Measurements from ENCODE around the gene KCNQ1. TPM values are rescaled to one million over a fixed set of nuclear protein-coding genes. Genes with fewer than 3 reads are reported as not detected.

The KCNQ1 gene
- total and polyA plus RNA-seq, 9 of the 15 experiments (the other 6 are each of a cell fraction or from before 2014, with no cell fraction given), result 0.44 TPM; not detected in 8

- DNase-seq (ENCODE audit: extremely low read depth in 1 of 4, low spot score in 3 of 4), result no peak
- Histone ChIP-seq H3K9ac (ENCODE audit: insufficient read depth in 1 of 2, low read depth in 2 of 2, low read length in 2 of 2) (peak overlapping the region in 1 of 2 experiments; percentile 45; a peak in 1 of 4 replicates), H3K4me3 (no peak overlapping the region), H3K27me3 (ENCODE audit: control insufficient read depth in 2 of 2, insufficient read depth in 2 of 2, low read length in 2 of 2) (peaks cover 15 to 33% of the 10 kb centered on the region in 2 experiments; a peak in 3 of 5 replicates), H3K4me1 (replicated peaks in 1 of 2; ENCODE audit: control insufficient read depth in 2 of 2, insufficient read depth in 2 of 2, low read length in 2 of 2) (peaks cover 5 to 72% of the 10 kb centered on the region in 2 experiments; a peak in 3 of 5 replicates), H4K20me1 (replicated peaks; ENCODE audit: control insufficient read depth, insufficient read depth, low read length) (peaks cover 3% of the 10 kb centered on the region; the same call in 1 of the 2 replicates), H2AFZ (ENCODE audit: low read depth, low read length) (no peak overlapping the region), H3K9me1 (ENCODE audit: control insufficient read depth, insufficient read depth, low read length) (no peaks in the 10 kb centered on the region), H3K9me3 (replicated peaks; ENCODE audit: control insufficient read depth, insufficient read depth, low read depth, low read length) (no peaks in the 10 kb centered on the region), H3K36me3 (ENCODE audit: control insufficient read depth, insufficient read depth, low read length) (peaks cover 21% of the 10 kb centered on the region; the same call in 1 of the 3 replicates), H3K27ac (ENCODE audit: extremely low read depth, low read depth, low read length) (no peak overlapping the region), H3K4me2 (ENCODE audit: insufficient read depth, low read length) (no peak overlapping the region), H3K79me2 (ENCODE audit: control insufficient read depth, insufficient read depth, low read length) (peaks cover 20% of the 10 kb centered on the region)
- WGBS (ENCODE audit: insufficient coverage, low coverage, missing lambda C conversion rate), result 73% methylated on average over 5 of the region's 12 CpGs
- no peak for ATAC-seq
- intact Hi-C loops (cut with micrococcal nuclease) (loop anchor here (5.0 kb wide), 1 partner anchor 97 kb away; no protein-coding TSS in a partner anchor), in situ Hi-C loops (cut with MboI) (no loop called here)
- CTCF ChIA-PET (ENCODE audit: low intra/inter-chr PET ratio), result no interaction called here
- no peak for FAIRE-seq
- POLR2A ChIA-PET, result interaction anchor here (0.6 to 1.1 kb wide), 6 partner anchors 13 to 999 kb away, joined by 3 read pairs; no protein-coding TSS in a partner anchor
- BruUV-seq (replicated peaks), result no TSS peak
- TF ChIP-seq BRF1 (IDR thresholded peaks at IDR 0.05; ENCODE audit: borderline replicate concordance, extremely low read depth, insufficient read length), result no peak
- no peak for TF ChIP-seq MYNN (IDR thresholded peaks at IDR 0.05)
- no peak for TF ChIP-seq MYNN (CRISPR knock-in tag; IDR thresholded peaks at IDR 0.05)
- no peak for TF ChIP-seq NRF1 (conservative IDR thresholded peaks at IDR 0.05 in 1 of 2, IDR thresholded peaks at IDR 0.05 in 1 of 2)
- no peak for TF ChIP-seq CTCF (IDR thresholded peaks at IDR 0.05 in 2 of 3, conservative IDR thresholded peaks at IDR 0.05 in 1 of 3; ENCODE audit: insufficient read depth in 2 of 3, low read depth in 1 of 3, low read length in 3 of 3)
- TF ChIP-seq TAF15 (IDR thresholded peaks at IDR 0.05; ENCODE audit: low read depth, low read length), result no peak
- peak; percentile 64 for TF ChIP-seq POLR2G (IDR thresholded peaks at IDR 0.05; ENCODE audit: low read depth, low read length)
- no peak for TF ChIP-seq NEUROD1 (IDR thresholded peaks at IDR 0.05; ENCODE audit: borderline replicate concordance, low read depth, low read length, partially characterized antibody)
- TF ChIP-seq, protein P1, sequence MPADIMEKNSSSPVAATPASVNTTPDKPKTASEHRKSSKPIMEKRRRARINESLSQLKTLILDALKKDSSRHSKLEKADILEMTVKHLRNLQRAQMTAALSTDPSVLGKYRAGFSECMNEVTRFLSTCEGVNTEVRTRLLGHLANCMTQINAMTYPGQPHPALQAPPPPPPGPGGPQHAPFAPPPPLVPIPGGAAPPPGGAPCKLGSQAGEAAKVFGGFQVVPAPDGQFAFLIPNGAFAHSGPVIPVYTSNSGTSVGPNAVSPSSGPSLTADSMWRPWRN (IDR thresholded peaks at IDR 0.05; ENCODE audit: low read depth), result no peak
- no peak for TF ChIP-seq TBP (optimal IDR thresholded peaks at IDR 0.05; ENCODE audit: low read depth, low read length)
- no peak for TF ChIP-seq ZNF57 (CRISPR knock-in tag; IDR thresholded peaks at IDR 0.05)
- TF ChIP-seq POLR2A (conservative IDR thresholded peaks at IDR 0.05), result peak; percentile 56; the same call in 1 of the 2 replicates
- TF ChIP-seq, protein P2, sequence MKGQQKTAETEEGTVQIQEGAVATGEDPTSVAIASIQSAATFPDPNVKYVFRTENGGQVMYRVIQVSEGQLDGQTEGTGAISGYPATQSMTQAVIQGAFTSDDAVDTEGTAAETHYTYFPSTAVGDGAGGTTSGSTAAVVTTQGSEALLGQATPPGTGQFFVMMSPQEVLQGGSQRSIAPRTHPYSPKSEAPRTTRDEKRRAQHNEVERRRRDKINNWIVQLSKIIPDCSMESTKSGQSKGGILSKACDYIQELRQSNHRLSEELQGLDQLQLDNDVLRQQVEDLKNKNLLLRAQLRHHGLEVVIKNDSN (CRISPR knock-in tag; IDR thresholded peaks at IDR 0.05), result no peak
- TF ChIP-seq ZNF12 (CRISPR knock-in tag; IDR thresholded peaks at IDR 0.05), result no peak
- peak; percentile 0 for TF ChIP-seq KDM5B (IDR thresholded peaks at IDR 0.05; ENCODE audit: insufficient replicate concordance, low read depth, low read length)
- TF ChIP-seq RBFOX2 (IDR thresholded peaks at IDR 0.05; ENCODE audit: low read depth, low read length), result peak; percentile 26; the same call in 1 of the 2 replicates
- TF ChIP-seq HMGXB4 (CRISPR knock-in tag; IDR thresholded peaks at IDR 0.05), result no peak
Observed at GRCh38 chr11:2404735-2405196, 40.0 kb upstream of the KCNQ1 start.
